Measurements from ENCODE around the gene PPP1R14B. TPM values are rescaled to one million over a fixed set of nuclear protein-coding genes. Genes with fewer than 3 reads are reported as not detected.

The PPP1R14B gene
- total RNA-seq, 4 donors from 2014 or later: 144 to 444 (median 237) TPM

- peaks cover 27 to 43% of the 10 kb centered on the region in 2 donors for H3K4me1 ChIP-seq
- H3K27ac ChIP-seq: peak overlapping the region in 3 of 4 donors; percentile 92 to 100 (median 93)
- H3K27me3 ChIP-seq: no peaks in the 10 kb centered on the region
- no peak for TF ChIP-seq POLR2A (IDR thresholded peaks at IDR 0.05)
- TF ChIP-seq CTCF (IDR thresholded peaks at IDR 0.05 in 4 of 5, conservative IDR thresholded peaks at IDR 0.05 in 1 of 5): no peak
- no peak for ATAC-seq
- H3K9me3 ChIP-seq: no peaks in the 10 kb centered on the region
- in situ Hi-C loops (cut with MboI; ENCODE audit: low sequenced_read_pairs in 4 of 4): no loop called here
- no peak overlapping the region for H3K4me3 ChIP-seq
- peaks cover 0 to 10% of the 10 kb centered on the region in 2 donors for H3K36me3 ChIP-seq
- intact Hi-C loops (cut with DNase I; ENCODE audit: low total_unique reads): no loop called here
- DNase-seq: no peak
These were observed 7.7 kb downstream of the PPP1R14B start for GRCh38 chr11:64238999-64239398.

- no peaks in the 10 kb centered on the region for H3K27me3 ChIP-seq
- intact Hi-C loops (cut with DNase I; ENCODE audit: low total_unique reads) (no loop called here), in situ Hi-C loops (cut with MboI; ENCODE audit: low sequenced_read_pairs in 4 of 4) (no loop called here)
- no peak overlapping the region for H3K4me3 ChIP-seq
- TF ChIP-seq CTCF (IDR thresholded peaks at IDR 0.05 in 4 of 5, conservative IDR thresholded peaks at IDR 0.05 in 1 of 5): no peak
- TF ChIP-seq POLR2A (IDR thresholded peaks at IDR 0.05): no peak
- H3K27ac ChIP-seq: peak overlapping the region in 1 of 4 donors; percentile 100
- H3K9me3 ChIP-seq: no peaks in the 10 kb centered on the region
- no peak for DNase-seq
- ATAC-seq: no peak
- peaks cover 0 to 5% of the 10 kb centered on the region in 2 donors for H3K36me3 ChIP-seq
- H3K4me1 ChIP-seq: peaks cover 29 to 41% of the 10 kb centered on the region in 2 donors
These were observed 8.7 kb downstream of the PPP1R14B start for GRCh38 chr11:64238076-64238475.

DNA sequence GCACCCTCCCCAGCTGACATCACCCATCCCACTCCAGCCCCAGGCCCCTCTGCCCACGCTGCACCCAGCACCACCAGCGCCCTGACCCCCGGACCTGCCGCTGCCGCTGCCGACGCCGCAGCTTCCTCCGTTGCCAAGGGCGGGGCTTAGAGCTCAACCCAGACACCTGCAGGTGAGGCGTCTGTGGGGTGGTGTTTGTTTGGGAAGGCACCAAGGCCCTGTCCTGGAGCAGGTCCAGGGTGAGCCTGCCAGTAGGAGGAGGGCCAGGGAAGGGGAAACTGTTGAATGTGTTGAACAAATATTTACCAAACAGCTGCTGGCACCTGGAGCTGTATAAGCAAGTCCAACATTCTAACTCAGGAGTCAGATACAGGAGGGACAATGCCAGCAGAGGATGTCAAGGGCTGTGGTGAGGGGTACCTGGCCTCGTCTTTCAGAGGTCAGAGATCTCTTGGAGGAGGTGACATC is 9.2 kb downstream of the PPP1R14B start:
- no peak for TF ChIP-seq CTCF (IDR thresholded peaks at IDR 0.05 in 4 of 5, conservative IDR thresholded peaks at IDR 0.05 in 1 of 5)
- TF ChIP-seq POLR2A (IDR thresholded peaks at IDR 0.05): no peak
- intact Hi-C loops (cut with DNase I; ENCODE audit: low total_unique reads): no loop called here
- peak overlapping the region in 1 of 4 donors; percentile 100 for H3K27ac ChIP-seq
- peaks cover 0 to 5% of the 10 kb centered on the region in 2 donors for H3K36me3 ChIP-seq
- H3K4me1 ChIP-seq: peaks cover 25 to 36% of the 10 kb centered on the region in 2 donors
- no peak for DNase-seq
- in situ Hi-C loops (cut with MboI; ENCODE audit: low sequenced_read_pairs in 4 of 4): no loop called here
- ATAC-seq: no peak
- H3K4me3 ChIP-seq: no peak overlapping the region
- H3K9me3 ChIP-seq: no peaks in the 10 kb centered on the region
- H3K27me3 ChIP-seq: no peaks in the 10 kb centered on the region

DNA sequence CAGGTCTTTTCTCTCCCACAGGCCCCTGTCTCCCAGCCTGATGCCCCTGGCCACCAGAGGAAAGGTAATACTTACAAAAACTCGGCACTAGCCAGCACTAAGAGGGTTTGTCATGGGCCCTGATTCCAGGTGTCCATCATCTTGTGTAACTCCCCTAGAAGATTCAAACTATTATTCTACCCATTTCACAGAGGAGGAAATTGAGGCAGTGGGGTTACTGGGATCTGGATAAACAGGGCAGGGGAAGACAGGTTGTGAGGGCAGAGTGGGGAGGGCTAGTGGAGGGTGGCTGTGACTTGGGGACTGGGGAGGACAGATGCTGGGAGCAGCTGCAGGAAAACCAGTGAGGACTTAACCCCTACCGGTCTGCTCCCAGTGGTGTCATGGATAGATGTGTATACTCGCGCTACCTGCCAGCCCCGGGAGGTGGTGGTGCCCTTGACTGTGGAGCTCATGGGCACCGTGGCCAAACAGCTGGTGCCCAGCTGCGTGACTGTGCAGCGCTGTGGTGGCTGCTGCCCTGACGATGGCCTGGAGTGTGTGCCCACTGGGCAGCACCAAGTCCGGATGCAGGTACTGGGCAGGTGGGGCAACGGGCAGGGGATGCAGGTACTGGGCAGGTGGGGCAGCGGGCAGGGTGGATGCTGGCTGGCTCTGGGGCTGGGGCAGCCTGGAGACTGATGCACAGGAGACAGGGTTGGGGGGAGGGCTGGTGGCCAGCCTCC is 11.1 kb downstream of the PPP1R14B start:
- H3K4me1 ChIP-seq: peaks cover 26% of the 10 kb centered on the region in 2 donors
- ATAC-seq (no peak), DNase-seq (no peak)
- intact Hi-C loops (cut with DNase I; ENCODE audit: low total_unique reads): no loop called here
- in situ Hi-C loops (cut with MboI; ENCODE audit: low sequenced_read_pairs in 4 of 4): no loop called here
- no peak for TF ChIP-seq POLR2A (IDR thresholded peaks at IDR 0.05)
- TF ChIP-seq CTCF (IDR thresholded peaks at IDR 0.05 in 4 of 5, conservative IDR thresholded peaks at IDR 0.05 in 1 of 5): no peak
- no peaks in the 10 kb centered on the region for H3K27me3 ChIP-seq
- H3K9me3 ChIP-seq: no peaks in the 10 kb centered on the region
- H3K4me3 ChIP-seq: peak overlapping the region; percentile 60 to 73 (median 68)
- peaks cover 0 to 5% of the 10 kb centered on the region in 2 donors for H3K36me3 ChIP-seq
- peak overlapping the region; percentile 83 to 90 (median 88) for H3K27ac ChIP-seq

Measured in gastrocnemius medialis (tissue), 4 donors.